Peyer's patch (tissue), 4 donors: ENCODE data around the gene ZNF608.

ENCODE experiments used
- POLR2A ChIP-seq, 2 donors: fragments of 450-650 bp; IDR thresholded peaks; one replicate each; pipeline ENCODE4 v1.5.1; 2017; ENCODE audit warnings: antibody characterized with exemption in 2 of 2, mild to moderate bottlenecking in 2 of 2, moderate library complexity in 2 of 2
- TF ChIP-seq, protein P1 (sequence below), 6 experiments: fragments of 450-650 bp in 4 of 6; fragments of 200-600 bp in 2 of 6; sonication (generic) in 1 of 6; IDR thresholded peaks; one replicate each; pipeline ENCODE4 v1.5.1; 2017 to 2019; ENCODE audit warnings: antibody characterized with exemption in 6 of 6, mild to moderate bottlenecking in 3 of 6, moderate library complexity in 1 of 6

DNA sequence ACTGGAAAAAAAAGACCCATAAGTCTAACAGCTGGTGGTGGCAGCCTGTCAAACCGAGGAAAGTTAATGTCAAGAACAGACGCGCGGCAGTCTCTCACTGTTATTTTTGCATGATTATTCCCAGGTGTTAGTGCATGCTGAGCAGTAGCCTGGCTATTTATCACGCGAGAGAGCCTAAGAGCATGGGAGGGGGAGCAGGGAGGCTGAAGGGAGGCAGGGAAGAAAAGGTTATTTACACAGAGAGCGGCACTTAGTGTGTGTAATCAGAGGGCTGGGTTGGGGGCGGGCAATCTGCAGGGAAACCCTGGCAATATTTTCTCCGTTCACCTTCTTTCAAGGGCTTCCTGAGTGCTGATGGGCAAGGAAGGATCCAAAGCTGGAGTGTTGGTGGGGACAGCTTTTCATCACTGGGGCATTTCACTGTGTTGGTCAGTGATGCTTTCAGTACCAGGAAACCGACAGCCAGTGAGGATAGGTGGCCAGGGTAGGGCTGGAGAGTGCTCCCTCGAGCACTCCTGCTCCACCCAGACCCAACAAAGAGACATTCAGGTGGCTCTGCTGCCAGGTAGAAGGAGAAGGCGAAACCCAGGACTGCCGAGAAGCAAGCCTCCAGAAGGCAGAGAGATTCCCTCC, 39.6 kb downstream of the ZNF608 start:
- TF ChIP-seq POLR2A (IDR thresholded peaks at IDR 0.05), result no peak
- TF ChIP-seq, protein P1, sequence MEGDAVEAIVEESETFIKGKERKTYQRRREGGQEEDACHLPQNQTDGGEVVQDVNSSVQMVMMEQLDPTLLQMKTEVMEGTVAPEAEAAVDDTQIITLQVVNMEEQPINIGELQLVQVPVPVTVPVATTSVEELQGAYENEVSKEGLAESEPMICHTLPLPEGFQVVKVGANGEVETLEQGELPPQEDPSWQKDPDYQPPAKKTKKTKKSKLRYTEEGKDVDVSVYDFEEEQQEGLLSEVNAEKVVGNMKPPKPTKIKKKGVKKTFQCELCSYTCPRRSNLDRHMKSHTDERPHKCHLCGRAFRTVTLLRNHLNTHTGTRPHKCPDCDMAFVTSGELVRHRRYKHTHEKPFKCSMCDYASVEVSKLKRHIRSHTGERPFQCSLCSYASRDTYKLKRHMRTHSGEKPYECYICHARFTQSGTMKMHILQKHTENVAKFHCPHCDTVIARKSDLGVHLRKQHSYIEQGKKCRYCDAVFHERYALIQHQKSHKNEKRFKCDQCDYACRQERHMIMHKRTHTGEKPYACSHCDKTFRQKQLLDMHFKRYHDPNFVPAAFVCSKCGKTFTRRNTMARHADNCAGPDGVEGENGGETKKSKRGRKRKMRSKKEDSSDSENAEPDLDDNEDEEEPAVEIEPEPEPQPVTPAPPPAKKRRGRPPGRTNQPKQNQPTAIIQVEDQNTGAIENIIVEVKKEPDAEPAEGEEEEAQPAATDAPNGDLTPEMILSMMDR (IDR thresholded peaks at IDR 0.05), result no peak
